Liver (tissue), 3 donors: Measurements from ENCODE around the gene EEF1AKMT2.

Experiments used
- EGR1 ChIP-seq, 2 donors: IDR thresholded peaks; 2 replicates each; pipeline ENCODE4 v1.6.1; 2016 to 2018; ENCODE audit warnings: antibody characterized with exemption in 2 of 2, low read depth in 2 of 2
- GABPA ChIP-seq, 2 donors: IDR thresholded peaks in 1 of 2; conservative IDR thresholded peaks in 1 of 2; 2 replicates each; pipeline ENCODE4 v1.6.1; 2016; ENCODE audit warnings: antibody characterized with exemption in 2 of 2, mild to moderate bottlenecking in 1 of 2, moderate library complexity in 1 of 2
- JUND ChIP-seq, 2 donors: IDR thresholded peaks; 2 replicates each; pipeline ENCODE4 v1.6.1; 2016; ENCODE audit warnings: antibody characterized with exemption in 2 of 2
- RAD21 ChIP-seq, 2 donors: IDR thresholded peaks; 2 replicates each; pipeline ENCODE4 v1.6.1; 2016; ENCODE audit warnings: antibody characterized with exemption in 2 of 2, mild to moderate bottlenecking in 2 of 2
- RXRA ChIP-seq, 2 donors: IDR thresholded peaks; 2 replicates each; pipeline ENCODE4 v1.6.1; 2017 to 2018; ENCODE audit warnings: antibody characterized with exemption in 2 of 2, mild to moderate bottlenecking in 1 of 2
- YY1 ChIP-seq: IDR thresholded peaks from 2 replicates; pipeline ENCODE4 v1.6.1; 2016; ENCODE audit warnings: antibody characterized with exemption, mild to moderate bottlenecking
- TF ChIP-seq, protein P1 (sequence below): fragments of 150-350 bp; IDR thresholded peaks from 2 replicates; pipeline ENCODE4 v1.5.1; 2017; ENCODE audit warnings: improper control_type of control experiment, low read depth, low read length; ENCODE audit not compliant: missing input control
- TF ChIP-seq, protein P2 (sequence below): IDR thresholded peaks from 2 replicates; pipeline ENCODE4 v1.6.1; 2016; ENCODE audit warnings: antibody characterized with exemption
- TF ChIP-seq, protein P3 (sequence below): IDR thresholded peaks from 2 replicates; pipeline ENCODE4 v1.6.1; 2016; ENCODE audit warnings: antibody characterized with exemption
- TF ChIP-seq, protein P4 (sequence below): IDR thresholded peaks from 2 replicates; pipeline ENCODE4 v1.6.1; 2016; ENCODE audit warnings: antibody characterized with exemption, mild to moderate bottlenecking
- TF ChIP-seq, protein P5 (sequence below): IDR thresholded peaks from 2 replicates; pipeline ENCODE4 v1.6.1; 2016; ENCODE audit warnings: antibody characterized with exemption
- donor health status: healthy.
- donor health status: healthy.

DNA sequence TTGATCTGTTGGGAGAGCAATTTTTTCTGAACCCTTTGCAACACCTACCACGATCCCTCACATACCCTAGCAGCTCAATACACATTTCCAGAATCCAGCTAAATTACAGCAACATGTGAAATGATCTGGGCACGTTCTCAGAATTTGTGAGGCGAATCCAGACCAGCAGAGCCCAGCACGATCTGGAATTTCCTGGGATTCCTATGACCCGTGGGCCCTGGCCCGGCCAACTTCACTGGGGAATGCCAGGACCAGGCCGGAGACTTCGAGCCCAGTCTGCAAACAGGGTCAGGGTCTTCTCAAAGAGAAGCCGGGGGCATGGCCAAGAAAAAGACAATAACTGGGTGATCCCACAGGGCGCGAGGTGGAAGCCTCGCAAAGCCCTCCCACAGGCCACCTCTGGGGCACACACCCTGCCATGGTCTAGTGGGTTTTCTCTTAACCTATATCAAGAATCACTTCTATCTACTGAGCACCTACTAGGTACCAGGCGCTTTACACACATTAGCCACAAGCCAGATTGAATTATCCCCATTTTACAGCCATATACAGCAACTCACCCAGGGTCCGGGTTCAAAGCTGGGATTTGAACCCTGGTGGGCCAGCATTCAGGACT is 81.3 kb downstream of the EEF1AKMT2 start:
- TF ChIP-seq RXRA (IDR thresholded peaks at IDR 0.05) (no peak), YY1 (no peak), EGR1 (IDR thresholded peaks at IDR 0.05; ENCODE audit: low read depth in 2 of 2) (no peak), RAD21 (IDR thresholded peaks at IDR 0.05) (no peak), GABPA (IDR thresholded peaks at IDR 0.05 in 1 of 2, conservative IDR thresholded peaks at IDR 0.05 in 1 of 2) (no peak), JUND (IDR thresholded peaks at IDR 0.05) (no peak)
- TF ChIP-seq, protein P1, sequence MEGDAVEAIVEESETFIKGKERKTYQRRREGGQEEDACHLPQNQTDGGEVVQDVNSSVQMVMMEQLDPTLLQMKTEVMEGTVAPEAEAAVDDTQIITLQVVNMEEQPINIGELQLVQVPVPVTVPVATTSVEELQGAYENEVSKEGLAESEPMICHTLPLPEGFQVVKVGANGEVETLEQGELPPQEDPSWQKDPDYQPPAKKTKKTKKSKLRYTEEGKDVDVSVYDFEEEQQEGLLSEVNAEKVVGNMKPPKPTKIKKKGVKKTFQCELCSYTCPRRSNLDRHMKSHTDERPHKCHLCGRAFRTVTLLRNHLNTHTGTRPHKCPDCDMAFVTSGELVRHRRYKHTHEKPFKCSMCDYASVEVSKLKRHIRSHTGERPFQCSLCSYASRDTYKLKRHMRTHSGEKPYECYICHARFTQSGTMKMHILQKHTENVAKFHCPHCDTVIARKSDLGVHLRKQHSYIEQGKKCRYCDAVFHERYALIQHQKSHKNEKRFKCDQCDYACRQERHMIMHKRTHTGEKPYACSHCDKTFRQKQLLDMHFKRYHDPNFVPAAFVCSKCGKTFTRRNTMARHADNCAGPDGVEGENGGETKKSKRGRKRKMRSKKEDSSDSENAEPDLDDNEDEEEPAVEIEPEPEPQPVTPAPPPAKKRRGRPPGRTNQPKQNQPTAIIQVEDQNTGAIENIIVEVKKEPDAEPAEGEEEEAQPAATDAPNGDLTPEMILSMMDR = no peak
- TF ChIP-seq, protein P2, sequence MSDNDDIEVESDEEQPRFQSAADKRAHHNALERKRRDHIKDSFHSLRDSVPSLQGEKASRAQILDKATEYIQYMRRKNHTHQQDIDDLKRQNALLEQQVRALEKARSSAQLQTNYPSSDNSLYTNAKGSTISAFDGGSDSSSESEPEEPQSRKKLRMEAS = no peak
- TF ChIP-seq, protein P3, sequence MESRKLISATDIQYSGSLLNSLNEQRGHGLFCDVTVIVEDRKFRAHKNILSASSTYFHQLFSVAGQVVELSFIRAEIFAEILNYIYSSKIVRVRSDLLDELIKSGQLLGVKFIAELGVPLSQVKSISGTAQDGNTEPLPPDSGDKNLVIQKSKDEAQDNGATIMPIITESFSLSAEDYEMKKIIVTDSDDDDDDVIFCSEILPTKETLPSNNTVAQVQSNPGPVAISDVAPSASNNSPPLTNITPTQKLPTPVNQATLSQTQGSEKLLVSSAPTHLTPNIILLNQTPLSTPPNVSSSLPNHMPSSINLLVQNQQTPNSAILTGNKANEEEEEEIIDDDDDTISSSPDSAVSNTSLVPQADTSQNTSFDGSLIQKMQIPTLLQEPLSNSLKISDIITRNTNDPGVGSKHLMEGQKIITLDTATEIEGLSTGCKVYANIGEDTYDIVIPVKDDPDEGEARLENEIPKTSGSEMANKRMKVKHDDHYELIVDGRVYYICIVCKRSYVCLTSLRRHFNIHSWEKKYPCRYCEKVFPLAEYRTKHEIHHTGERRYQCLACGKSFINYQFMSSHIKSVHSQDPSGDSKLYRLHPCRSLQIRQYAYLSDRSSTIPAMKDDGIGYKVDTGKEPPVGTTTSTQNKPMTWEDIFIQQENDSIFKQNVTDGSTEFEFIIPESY = no peak
- TF ChIP-seq, protein P4, sequence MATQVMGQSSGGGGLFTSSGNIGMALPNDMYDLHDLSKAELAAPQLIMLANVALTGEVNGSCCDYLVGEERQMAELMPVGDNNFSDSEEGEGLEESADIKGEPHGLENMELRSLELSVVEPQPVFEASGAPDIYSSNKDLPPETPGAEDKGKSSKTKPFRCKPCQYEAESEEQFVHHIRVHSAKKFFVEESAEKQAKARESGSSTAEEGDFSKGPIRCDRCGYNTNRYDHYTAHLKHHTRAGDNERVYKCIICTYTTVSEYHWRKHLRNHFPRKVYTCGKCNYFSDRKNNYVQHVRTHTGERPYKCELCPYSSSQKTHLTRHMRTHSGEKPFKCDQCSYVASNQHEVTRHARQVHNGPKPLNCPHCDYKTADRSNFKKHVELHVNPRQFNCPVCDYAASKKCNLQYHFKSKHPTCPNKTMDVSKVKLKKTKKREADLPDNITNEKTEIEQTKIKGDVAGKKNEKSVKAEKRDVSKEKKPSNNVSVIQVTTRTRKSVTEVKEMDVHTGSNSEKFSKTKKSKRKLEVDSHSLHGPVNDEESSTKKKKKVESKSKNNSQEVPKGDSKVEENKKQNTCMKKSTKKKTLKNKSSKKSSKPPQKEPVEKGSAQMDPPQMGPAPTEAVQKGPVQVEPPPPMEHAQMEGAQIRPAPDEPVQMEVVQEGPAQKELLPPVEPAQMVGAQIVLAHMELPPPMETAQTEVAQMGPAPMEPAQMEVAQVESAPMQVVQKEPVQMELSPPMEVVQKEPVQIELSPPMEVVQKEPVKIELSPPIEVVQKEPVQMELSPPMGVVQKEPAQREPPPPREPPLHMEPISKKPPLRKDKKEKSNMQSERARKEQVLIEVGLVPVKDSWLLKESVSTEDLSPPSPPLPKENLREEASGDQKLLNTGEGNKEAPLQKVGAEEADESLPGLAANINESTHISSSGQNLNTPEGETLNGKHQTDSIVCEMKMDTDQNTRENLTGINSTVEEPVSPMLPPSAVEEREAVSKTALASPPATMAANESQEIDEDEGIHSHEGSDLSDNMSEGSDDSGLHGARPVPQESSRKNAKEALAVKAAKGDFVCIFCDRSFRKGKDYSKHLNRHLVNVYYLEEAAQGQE = no peak
- TF ChIP-seq, protein P5, sequence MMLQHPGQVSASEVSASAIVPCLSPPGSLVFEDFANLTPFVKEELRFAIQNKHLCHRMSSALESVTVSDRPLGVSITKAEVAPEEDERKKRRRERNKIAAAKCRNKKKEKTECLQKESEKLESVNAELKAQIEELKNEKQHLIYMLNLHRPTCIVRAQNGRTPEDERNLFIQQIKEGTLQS = no peak
